Suprapubic skin (tissue), 4 donors: ENCODE measurements around the gene DISC1. TPM values are rescaled to one million over a fixed set of nuclear protein-coding genes. Genes with fewer than 3 reads are reported as not detected.
"Not testable (repeated sequence)": the region's sequence is repeated elsewhere in the genome, so short reads cannot be mapped to it uniquely, and the experiment has no call there.

Experiments used
- DNase-seq, 2 donors: peaks; one replicate each; pipeline ENCODE4 v3.0.0-alpha.2; 2019; ENCODE audit warnings: low spot score in 2 of 2
- H3K27ac ChIP-seq: fragments of 200-600 bp; sonication (generic); one replicate; pipeline ENCODE4 v1.5.1; 2019
- H3K27me3 ChIP-seq: fragments of 200-600 bp; sonication (generic); one replicate; pipeline ENCODE4 v1.5.1; 2019
- H3K36me3 ChIP-seq: fragments of 200-600 bp; sonication (generic); one replicate; pipeline ENCODE4 v1.5.1; 2019
- H3K4me1 ChIP-seq: fragments of 200-600 bp; sonication (generic); one replicate; pipeline ENCODE4 v1.5.1; 2019
- H3K4me3 ChIP-seq: fragments of 200-600 bp; sonication (generic); one replicate; pipeline ENCODE4 v1.5.1; 2019; ENCODE audit warnings: mild to moderate bottlenecking
- H3K9me3 ChIP-seq: fragments of 200-600 bp; sonication (generic); one replicate; pipeline ENCODE4 v1.5.1; 2019
- CTCF ChIP-seq, 2 donors: fragments of 200-600 bp in 1 of 2; fragments of 450-650 bp in 1 of 2; sonication (generic) in 1 of 2; IDR thresholded peaks; one replicate each; pipeline ENCODE4 v1.5.1; 2016 to 2019; ENCODE audit warnings: antibody characterized with exemption in 2 of 2, mild to moderate bottlenecking in 1 of 2, moderate library complexity in 1 of 2
- EP300 ChIP-seq: sonication (generic); formaldehyde crosslinking; IDR thresholded peaks from one replicate; pipeline ENCODE4 v1.6.1; 2017; ENCODE audit warnings: antibody characterized with exemption
- POLR2A ChIP-seq, 2 donors: fragments of 450-650 bp; IDR thresholded peaks; one replicate each; pipeline ENCODE4 v1.6.1; 2017; ENCODE audit warnings: antibody characterized with exemption in 2 of 2, mild to moderate bottlenecking in 2 of 2, moderate library complexity in 2 of 2
- POLR2AphosphoS5 ChIP-seq, 3 donors: sonication (generic); formaldehyde crosslinking; IDR thresholded peaks; one replicate each; pipeline ENCODE4 v1.6.1; 2017; ENCODE audit warnings: antibody characterized with exemption in 3 of 3
- WGBS: methylation state at CpG from one replicate; pipeline ENCODE4 v1.1.5; 2018; 5-methylcytosine and 5-hydroxymethylcytosine counted together
- total RNA-seq, 4 donors: library from RNA; depleted of rRNA; stranded (reverse); fragments of >200 nt; gene quantifications; one replicate each; pipeline ENCODE4 v1.1.0, GENCODE V29; 2016

DISC1 gene
- total RNA-seq, 4 donors from 2014 or later, result 3.0 to 8.4 (median 5.2) TPM

GRCh38 chr1:231964961-231965360 is 338.4 kb downstream of the DISC1 start:
- Histone ChIP-seq H3K27ac (no peak overlapping the region), H3K36me3 (no peaks in the 10 kb centered on the region), H3K27me3 (no peaks in the 10 kb centered on the region), H3K4me1 (no peaks in the 10 kb centered on the region), H3K9me3 (no peaks in the 10 kb centered on the region), H3K4me3 (no peak overlapping the region)
- DNase-seq, result no peak
- TF ChIP-seq POLR2AphosphoS5 (IDR thresholded peaks at IDR 0.05), result no peak
- TF ChIP-seq CTCF (IDR thresholded peaks at IDR 0.05), result no peak
- no peak for TF ChIP-seq POLR2A (IDR thresholded peaks at IDR 0.05)
- TF ChIP-seq EP300, result no peak

- H3K4me1 ChIP-seq, result no peaks in the 10 kb centered on the region
- 92% methylated on average over 2 of the region's 2 CpGs for WGBS
- H3K27ac ChIP-seq, result no peak overlapping the region
- no peaks in the 10 kb centered on the region for H3K27me3 ChIP-seq
- no peaks in the 10 kb centered on the region for H3K9me3 ChIP-seq
- no peak for TF ChIP-seq EP300
- no peaks in the 10 kb centered on the region for H3K36me3 ChIP-seq
- no peak for DNase-seq
- H3K4me3 ChIP-seq, result no peak overlapping the region
Measured at GRCh38 chr1:231965615-231966014, 339.0 kb downstream of the DISC1 start.

GRCh38 chr1:231966983-231967382 is 340.4 kb downstream of the DISC1 start:
- Histone ChIP-seq H3K9me3 (no peaks in the 10 kb centered on the region), H3K4me3 (no peak overlapping the region), H3K27me3 (no peaks in the 10 kb centered on the region), H3K27ac (no peak overlapping the region), H3K36me3 (no peaks in the 10 kb centered on the region), H3K4me1 (no peaks in the 10 kb centered on the region)
- TF ChIP-seq CTCF (IDR thresholded peaks at IDR 0.05) (no peak), EP300 (no peak)
- DNase-seq, result no peak
- WGBS, result 98% methylated on average over 2 of the region's 2 CpGs

- no peak for DNase-seq
- Histone ChIP-seq H3K4me1 (no peaks in the 10 kb centered on the region), H3K27me3 (no peaks in the 10 kb centered on the region), H3K4me3 (no peak overlapping the region), H3K36me3 (no peaks in the 10 kb centered on the region), H3K27ac (no peak overlapping the region), H3K9me3 (no peaks in the 10 kb centered on the region)
- 80% methylated on average over 1 of the region's 1 CpG for WGBS
- TF ChIP-seq POLR2AphosphoS5 (IDR thresholded peaks at IDR 0.05) (no peak), POLR2A (IDR thresholded peaks at IDR 0.05) (no peak), CTCF (IDR thresholded peaks at IDR 0.05) (no peak), EP300 (no peak)
Measured at GRCh38 chr1:231969076-231969475, 342.5 kb downstream of the DISC1 start.

- not testable (repeated sequence) for H3K4me1 ChIP-seq, H3K4me3 ChIP-seq, H3K27me3 ChIP-seq, H3K27ac ChIP-seq, H3K9me3 ChIP-seq, H3K36me3 ChIP-seq, DNase-seq
- WGBS, result 99% methylated on average over 5 of the region's 5 CpGs
Measured at GRCh38 chr1:231969761-231970160, 343.2 kb downstream of the DISC1 start.

- Histone ChIP-seq H3K27me3 (no peaks in the 10 kb centered on the region), H3K4me3 (no peak overlapping the region), H3K36me3 (no peaks in the 10 kb centered on the region), H3K4me1 (no peaks in the 10 kb centered on the region), H3K27ac (no peak overlapping the region), H3K9me3 (no peaks in the 10 kb centered on the region)
- DNase-seq, result no peak
- 82% methylated on average over 2 of the region's 2 CpGs for WGBS
- TF ChIP-seq POLR2AphosphoS5 (IDR thresholded peaks at IDR 0.05) (no peak), POLR2A (IDR thresholded peaks at IDR 0.05) (no peak), CTCF (IDR thresholded peaks at IDR 0.05) (no peak)
Measured at GRCh38 chr1:231970684-231971083, 344.1 kb downstream of the DISC1 start.
